VCaP (cell line): ENCODE data around the gene CAMK2A.

Experiments
- H3K27ac ChIP-seq: fragments of 450-650 bp; 2 replicates; pipeline ENCODE4 v1.5.1; 2017
- CTCF ChIP-seq: fragments of 450-650 bp; conservative IDR thresholded peaks from 2 replicates; pipeline ENCODE4 v1.5.1; 2017; ENCODE audit warnings: mild to moderate bottlenecking, moderate library complexity

CAMK2A gene

GRCh38 chr5:150328515-150328914 lies 38.9 kb upstream of the CAMK2A start:
- TF ChIP-seq CTCF = no peak
- no peak overlapping the region for H3K27ac ChIP-seq

GRCh38 chr5:150327139-150327538 lies 37.6 kb upstream of the CAMK2A start:
- no peak for TF ChIP-seq CTCF

DNA sequence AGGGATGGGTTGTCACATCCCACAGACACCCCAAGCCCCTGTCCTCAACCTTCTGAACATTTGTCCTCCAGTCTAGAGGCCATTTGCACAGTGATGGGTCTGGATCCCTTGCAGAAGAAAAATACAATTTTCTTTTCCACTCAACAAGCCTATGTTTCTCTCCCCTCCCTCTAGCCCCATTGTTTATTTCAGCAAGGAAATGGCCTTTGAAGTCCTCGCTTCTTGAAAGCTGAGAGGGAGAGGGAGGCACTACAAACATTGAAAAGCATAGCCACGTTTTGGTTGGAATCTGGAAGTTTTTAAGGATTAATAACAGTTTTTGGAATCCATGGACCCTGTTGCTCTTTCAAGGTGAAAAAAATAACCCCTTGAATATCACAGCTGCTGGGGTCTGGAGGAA lies 37.1 kb upstream of the CAMK2A start:
- TF ChIP-seq CTCF = no peak
- H3K27ac ChIP-seq = no peak overlapping the region

More at GRCh38 chr5:150327139-150327538, 37.6 kb upstream of the CAMK2A start:
- no peak overlapping the region for H3K27ac ChIP-seq

DNA sequence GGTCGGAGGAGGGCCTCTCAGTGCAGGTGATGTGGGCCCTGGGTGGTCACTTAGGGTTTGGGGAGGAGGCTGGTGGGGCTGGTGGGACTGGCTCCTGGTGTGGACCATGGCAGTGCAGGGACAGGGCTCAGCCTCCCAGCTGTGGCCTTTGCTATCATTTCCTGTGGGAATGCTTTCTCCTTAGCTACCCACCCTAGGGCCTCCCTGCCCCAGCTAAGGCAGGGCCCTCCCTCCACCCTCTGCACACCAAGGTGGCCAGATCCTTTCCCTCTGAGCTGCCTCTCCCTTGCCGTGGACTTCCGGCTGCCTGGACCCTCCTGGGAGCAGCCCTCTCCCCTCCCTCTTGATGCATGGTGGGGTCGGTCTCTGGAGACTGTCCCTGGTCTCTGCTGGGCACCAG lies 35.9 kb upstream of the CAMK2A start:
- no peak for TF ChIP-seq CTCF
- H3K27ac ChIP-seq = no peak overlapping the region

GRCh38 chr5:150323819-150324218 lies 34.2 kb upstream of the CAMK2A start:
- TF ChIP-seq CTCF = no peak
- no peak overlapping the region for H3K27ac ChIP-seq

DNA sequence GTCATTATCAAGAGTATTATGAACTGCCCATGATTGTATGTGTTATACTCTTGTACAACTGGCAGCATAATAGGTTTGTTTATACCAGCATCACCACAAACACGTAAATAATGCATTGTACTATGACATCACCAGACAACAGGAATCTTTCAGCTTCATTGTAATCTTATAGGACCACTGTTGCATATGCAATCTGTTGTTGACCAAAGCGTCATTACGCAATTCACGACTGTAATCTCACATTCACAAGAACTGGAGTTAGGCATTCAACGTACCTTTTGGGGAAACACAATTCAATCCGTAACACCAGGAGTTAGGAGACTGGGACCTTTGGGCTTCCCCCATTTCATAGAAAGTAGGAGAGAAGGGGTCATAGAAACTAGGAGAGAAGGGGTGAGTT lies 33.5 kb upstream of the CAMK2A start:
- H3K27ac ChIP-seq = no peak overlapping the region
- TF ChIP-seq CTCF = no peak

DNA sequence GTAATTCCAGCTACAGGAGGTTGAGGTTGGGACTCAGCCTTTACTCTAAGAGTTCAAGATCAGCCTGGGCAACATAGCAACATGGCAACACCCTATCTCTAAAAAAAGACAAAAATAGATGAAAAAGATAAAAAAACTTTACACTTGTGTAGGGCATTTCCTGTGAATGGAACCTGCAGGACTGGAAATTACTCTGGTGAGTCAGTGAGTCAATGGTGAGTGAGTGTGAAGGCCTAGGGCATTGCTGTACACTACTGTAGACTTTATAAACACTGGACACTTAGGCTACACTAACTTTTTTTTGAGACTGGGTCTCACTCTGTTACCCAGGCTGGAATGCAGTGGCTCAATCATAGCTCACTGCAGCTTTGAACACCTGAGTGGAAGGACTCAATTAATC lies 32.6 kb upstream of the CAMK2A start:
- no peak overlapping the region for H3K27ac ChIP-seq
- no peak for TF ChIP-seq CTCF

DNA sequence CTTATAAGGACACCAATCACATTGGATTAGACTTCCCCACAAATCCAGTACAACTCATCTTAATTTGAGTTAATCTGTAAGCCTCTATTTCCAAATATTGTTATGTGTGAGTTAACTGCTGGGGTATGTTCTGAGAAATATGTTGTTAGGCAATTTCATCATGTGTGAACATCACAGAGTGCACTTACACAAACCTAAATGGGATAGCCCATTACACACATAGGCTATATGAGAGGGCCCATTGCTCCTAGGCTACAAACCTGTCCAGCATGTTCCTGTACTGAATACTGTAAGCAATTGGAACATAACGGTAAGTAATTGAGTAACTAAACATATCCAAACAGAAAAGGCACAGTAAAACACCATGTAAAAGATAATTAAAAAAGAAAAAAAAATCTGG lies 32.2 kb upstream of the CAMK2A start:
- no peak overlapping the region for H3K27ac ChIP-seq

More for the DNA sequence above, 32.2 kb upstream of the CAMK2A start:
- TF ChIP-seq CTCF = no peak
